Pons (tissue), 1 donor: ENCODE data around the gene EFHB.
A peak's percentile ranks its signal among the peaks of the same experiment; 100 is the strongest.
"Not testable (repeated sequence)": the region's sequence is repeated elsewhere in the genome, so short reads cannot be mapped to it uniquely, and the experiment has no call there.

Source experiments
- DNase-seq: peaks from one replicate; pipeline ENCODE4 v3.0.0-alpha.2; 2016; ENCODE audit warnings: low spot score

The EFHB gene

GRCh38 chr3:19934098-19934566 is at the start of gene EFHB:
TSS of gene EFHB (minus strand) at chr3:19934217. CDS start at chr3:19934018, 199 bp downstream.
- no peak for DNase-seq

- DNase-seq, result no peak
Measured at GRCh38 chr3:19972054-19972453, 38.0 kb upstream of the EFHB start.

- DNase-seq, result no peak
Measured at GRCh38 chr3:19970327-19970726, 36.3 kb upstream of the EFHB start.

- no peak for DNase-seq
Measured at GRCh38 chr3:19967812-19968211, 33.8 kb upstream of the EFHB start.

GRCh38 chr3:19967208-19967607 is 33.2 kb upstream of the EFHB start:
- no peak for DNase-seq

- DNase-seq, result no peak
Measured at GRCh38 chr3:19961960-19962359, 27.9 kb upstream of the EFHB start.

GRCh38 chr3:19960696-19961095 is 26.7 kb upstream of the EFHB start:
- DNase-seq, result no peak

GRCh38 chr3:19959505-19959904 is 25.5 kb upstream of the EFHB start:
- DNase-seq, result no peak

- not testable (repeated sequence) for DNase-seq
Measured at GRCh38 chr3:19957354-19957753, 23.3 kb upstream of the EFHB start.

- DNase-seq, result no peak
Measured at GRCh38 chr3:19954676-19955075, 20.7 kb upstream of the EFHB start.

GRCh38 chr3:19950316-19950715 is 16.3 kb upstream of the EFHB start:
- DNase-seq, result no peak

- DNase-seq, result no peak
Measured at GRCh38 chr3:19948226-19948591, 14.2 kb upstream of the EFHB start.

GRCh38 chr3:19947549-19948225 is 13.7 kb upstream of the EFHB start:
- peak; percentile 39 for DNase-seq

- DNase-seq, result peak; percentile 97
Measured at GRCh38 chr3:19946832-19947548, 13.0 kb upstream of the EFHB start, which contains the start of gene RAB5A. TSS of gene RAB5A (plus strand) at chr3:19947097. CDS start at chr3:19950899, 3,802 bp downstream.

- no peak for DNase-seq
Measured at GRCh38 chr3:19945969-19946831, 12.2 kb upstream of the EFHB start.

- no peak for DNase-seq
Measured at GRCh38 chr3:19945534-19945933, 11.5 kb upstream of the EFHB start.

GRCh38 chr3:19940643-19941042 is 6.6 kb upstream of the EFHB start:
- no peak for DNase-seq

- no peak for DNase-seq
Measured at GRCh38 chr3:19938295-19938627, 4.2 kb upstream of the EFHB start.

GRCh38 chr3:19937459-19938294 is 3.7 kb upstream of the EFHB start:
- no peak for DNase-seq

GRCh38 chr3:19932422-19932821 is 1.6 kb downstream of the EFHB start:
- no peak for DNase-seq

- DNase-seq, result peak; percentile 12
Measured at GRCh38 chr3:19931767-19932188, 2.2 kb downstream of the EFHB start.
